GM12878 (cell line): Measurements from ENCODE around the gene FAM170B. TPM values are rescaled to one million over a fixed set of nuclear protein-coding genes. Genes with fewer than 3 reads are reported as not detected.

ENCODE experiments used
- ATAC-seq: fragments of 200-7000 bp; cut with Tn5 transposase; 3 replicates; pipeline ENCODE4 v1.9.1; 2020; ENCODE audit warnings: mild to moderate bottlenecking, moderate library complexity
- BruUV-seq: library from RNA; stranded (reverse); fragments of 400-500 nt; replicated peaks from 2 replicates; lab custom pipeline; 2021; lab: Mats Ljungman, UMichigan
- CTCF ChIA-PET: fragments of 300-600 bp; sonication (Branson Sonifier 250); formaldehyde crosslinking; extraction: SDS; loops from one replicate; lab custom pipeline; 2021; ENCODE audit warnings: inconsistent platforms; lab: Yijun Ruan, JAX
- POLR2A ChIA-PET: fragments of 350-600 bp; formaldehyde crosslinking; extraction: SDS; loops from one replicate; lab custom pipeline; 2021; ENCODE audit warnings: inconsistent platforms; lab: Charles Lee
- RAD21 ChIA-PET: fragments of 300-600 bp; sonication (Branson Sonifier 250); formaldehyde crosslinking; loops from one replicate; lab custom pipeline; 2023; ENCODE audit warnings: antibody characterized with exemption; ENCODE audit not compliant: unreplicated experiment; lab: Charles Lee
- SMC1A ChIA-PET: fragments of 300-600 bp; sonication (Branson Sonifier 250); formaldehyde crosslinking; loops from one replicate; lab custom pipeline; 2023; ENCODE audit not compliant: unreplicated experiment, uncharacterized antibody; lab: Charles Lee
- DNase-seq: peaks from one replicate; pipeline ENCODE4 v3.0.0-alpha.2; 2011; ENCODE audit warnings: low read depth, low spot score
- FAIRE-seq: peaks from 3 replicates; lab custom pipeline; 2011; peaks lifted over from hg19 to GRCh38; lab: Jason Lieb, UNC
- H2AFZ ChIP-seq: 2 replicates; pipeline ENCODE4 v1.6.0; 2011; ENCODE audit warnings: low read depth, low read length, control low read depth; ENCODE audit not compliant: control insufficient read depth
- H3K27ac ChIP-seq: 2 replicates; pipeline ENCODE4 v1.5.1; 2011; ENCODE audit warnings: control low read depth; ENCODE audit not compliant: control insufficient read depth, insufficient read depth
- H3K27me3 ChIP-seq, 2 experiments: replicated peaks in 1 of 2; 2 replicates each; pipeline versions ENCODE4 v1.6.0 to v1.6.1; 2011; ENCODE audit warnings: low read length in 1 of 2; ENCODE audit not compliant: control insufficient read depth in 2 of 2, insufficient read depth in 2 of 2
- H3K36me3 ChIP-seq, 2 experiments: 2 replicates each; pipeline ENCODE4 v1.5.1; 2011; ENCODE audit warnings: low read length in 1 of 2; ENCODE audit not compliant: control insufficient read depth in 2 of 2, insufficient read depth in 2 of 2
- H3K4me1 ChIP-seq: 2 replicates; pipeline ENCODE4 v1.6.1; 2011; ENCODE audit warnings: mild to moderate bottlenecking, low read length, moderate library complexity, mixed read lengths; ENCODE audit not compliant: control insufficient read depth, insufficient read depth
- H3K4me2 ChIP-seq: 2 replicates; pipeline ENCODE4 v1.6.0; 2011; ENCODE audit warnings: control low read depth; ENCODE audit not compliant: control insufficient read depth, insufficient read depth
- H3K4me3 ChIP-seq: fragments of 200-600 bp; sonication (generic); 2 replicates; pipeline ENCODE4 v1.5.1; 2016
- H3K79me2 ChIP-seq: 2 replicates; pipeline ENCODE4 v1.6.0; 2011; ENCODE audit warnings: low read length; ENCODE audit not compliant: control insufficient read depth, insufficient read depth
- H3K9ac ChIP-seq: 2 replicates; pipeline ENCODE4 v1.8.0; 2011; ENCODE audit warnings: low read length, control low read depth, mixed read lengths; ENCODE audit not compliant: control insufficient read depth, insufficient read depth
- H3K9me3 ChIP-seq: replicated peaks from 3 replicates; pipeline ENCODE4 v1.5.1; 2011; ENCODE audit warnings: mild to moderate bottlenecking, low read length; ENCODE audit not compliant: control insufficient read depth, insufficient read depth
- H4K20me1 ChIP-seq: 2 replicates; pipeline ENCODE4 v1.6.0; 2011; ENCODE audit not compliant: control insufficient read depth, insufficient read depth
- BCL11A ChIP-seq: IDR thresholded peaks from 2 replicates; pipeline ENCODE4 v1.6.1; 2011; ENCODE audit warnings: low read depth, low read length
- FOXM1 ChIP-seq: IDR thresholded peaks from 2 replicates; pipeline ENCODE4 v1.6.1; 2012; ENCODE audit warnings: low read depth, mild to moderate bottlenecking, inconsistent platforms, low read length, moderate library complexity
- IKZF2 ChIP-seq, 2 experiments: fragments of 450-650 bp; IDR thresholded peaks; 2 replicates each; pipeline ENCODE4 v1.6.1; 2017; ENCODE audit warnings: mild to moderate bottlenecking in 2 of 2, moderate library complexity in 2 of 2
- IRF4 ChIP-seq: IDR thresholded peaks from 2 replicates; pipeline ENCODE4 v1.6.1; 2011; ENCODE audit warnings: low read depth, low read length
- KAT2A ChIP-seq: conservative IDR thresholded peaks from 2 replicates; pipeline ENCODE4 v1.6.1; 2011; ENCODE audit warnings: low read depth, low read length; ENCODE audit not compliant: control insufficient read depth
- MEF2A ChIP-seq: IDR thresholded peaks from 2 replicates; pipeline ENCODE4 v1.6.1; 2011; ENCODE audit warnings: low read depth, mild to moderate bottlenecking, low read length, moderate library complexity; ENCODE audit not compliant: insufficient read depth
- PAX5 ChIP-seq: IDR thresholded peaks from 2 replicates; pipeline ENCODE4 v1.6.1; 2011; ENCODE audit warnings: low read depth, low read length, borderline replicate concordance
- TCF7 ChIP-seq: IDR thresholded peaks from 2 replicates; pipeline ENCODE4 v1.6.1; 2014; ENCODE audit warnings: antibody characterized with exemption, borderline replicate concordance
- ZNF274 ChIP-seq: IDR thresholded peaks from one replicate; pipeline ENCODE4 v1.8.0; 2011; ENCODE audit not compliant: insufficient read length, insufficient read depth
- ZSCAN29 ChIP-seq: fragments of 450-650 bp; IDR thresholded peaks from 2 replicates; pipeline ENCODE4 v1.6.1; 2017; ENCODE audit warnings: mild to moderate bottlenecking, moderate library complexity
- WGBS: methylation state at CpG from one replicate; pipeline ENCODE4 v1.1.6; 2016; ENCODE audit warnings: low lambda C conversion rate; ENCODE audit not compliant: insufficient replicate concordance, insufficient coverage; ENCODE audit errors: missing lambda C conversion rate; 5-methylcytosine and 5-hydroxymethylcytosine counted together
- in situ Hi-C: fragments of 300-500 bp; cut with MboI; formaldehyde crosslinking; loops from 9 replicates; pipeline ENCODE4 v1.14.3; 2018; ENCODE audit warnings: mixed read lengths
- intact Hi-C: fragments of 100-400 bp; cut with micrococcal nuclease; formaldehyde crosslinking; loops from one replicate; pipeline ENCODE4 v1.14.2; 2022; ENCODE audit not compliant: unreplicated experiment
- polyA plus RNA-seq, 11 experiments: library from polyadenylated mRNA; depleted of rRNA in 4 of 11; unstranded in 6 of 11; stranded (reverse) in 5 of 11; fragments of >200 nt; fragmentation: Nextera tagmentation in 4 of 11; fragmentation: Illumina TruSeq in 1 of 11; extraction: Ambion mirVana in 4 of 11; extraction: Trizol in 1 of 11; gene quantifications; 1 replicate in 1 of 11; 2 replicates in 10 of 11; pipeline versions ENCODE4 v1.2.1 to v1.2.3, GENCODE V29; 2011 to 2016; ENCODE audit warnings: inconsistent platforms in 2 of 11, missing spikeins in 2 of 11, low read depth in 1 of 11
- total RNA-seq, 4 experiments: library from RNA; depleted of rRNA in 3 of 4; stranded (reverse); fragments of >200 nt in 3 of 4; fragmentation: Illumina TruSeq in 1 of 4; extraction: Trizol in 1 of 4; gene quantifications; 2 replicates each; pipeline versions ENCODE4 v1.2.1 to v1.2.3, GENCODE V29; 2013 to 2021
- TF ChIP-seq, protein P1 (sequence below): IDR thresholded peaks from 2 replicates; pipeline ENCODE4 v1.6.1; 2011; ENCODE audit warnings: borderline replicate concordance, low read depth, mild to moderate bottlenecking, moderate library complexity, low read length; ENCODE audit not compliant: insufficient read depth, poor library complexity, severe bottlenecking
- TF ChIP-seq, protein P2 (sequence below): IDR thresholded peaks from 2 replicates; pipeline ENCODE4 v1.6.1; 2012; ENCODE audit warnings: low read depth, low read length, improper control_type of control experiment

The FAM170B gene
- total and polyA plus RNA-seq, 10 of the 15 experiments (the other 5 are each of a cell fraction or from before 2014, with no cell fraction given): not detected

DNA sequence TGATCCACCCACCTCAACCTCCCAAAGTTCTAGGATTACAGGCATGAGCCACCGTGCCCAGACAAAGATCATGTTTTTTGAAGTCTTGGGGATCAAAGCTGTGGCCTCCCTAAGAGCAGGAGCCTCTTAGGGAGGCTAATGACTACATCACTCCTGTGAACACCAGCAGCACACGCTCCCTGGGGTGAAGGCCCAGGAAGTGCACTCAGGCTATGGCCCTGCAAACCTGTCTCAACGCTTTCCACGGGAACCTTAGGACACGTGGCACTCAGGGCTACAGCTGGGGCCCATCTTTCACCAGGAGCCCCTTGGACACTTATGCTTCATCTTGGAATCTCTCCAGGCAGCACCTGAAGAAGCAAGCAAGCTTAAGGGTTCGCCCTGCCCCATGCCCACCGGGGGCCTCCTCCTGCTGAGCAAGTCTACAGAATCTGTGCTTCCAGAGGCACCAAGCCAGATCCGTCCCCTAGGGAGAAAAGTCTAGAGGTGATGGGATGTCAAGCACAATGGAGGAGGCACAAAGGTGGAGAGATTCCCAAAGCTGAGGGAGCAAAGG, 36.9 kb downstream of the FAM170B start:
- no peak for DNase-seq
- CTCF ChIA-PET: interaction anchor here (0.7 kb wide), 1 partner anchor 595 kb away, joined by 3 read pairs; no protein-coding TSS in a partner anchor
- Histone ChIP-seq H3K79me2 (no peaks in the 10 kb centered on the region), H4K20me1 (no peaks in the 10 kb centered on the region), H3K9ac (no peak overlapping the region), H3K27ac (no peak overlapping the region), H3K27me3 (no peaks in the 10 kb centered on the region; a peak in 1 of 4 replicates), H2AFZ (no peak overlapping the region), H3K4me2 (no peak overlapping the region), H3K4me3 (no peak overlapping the region), H3K9me3 (no peaks in the 10 kb centered on the region), H3K36me3 (no peaks in the 10 kb centered on the region), H3K4me1 (no peaks in the 10 kb centered on the region)
- BruUV-seq: no TSS peak
- SMC1A ChIA-PET: no interaction called here
- ATAC-seq: no peak
- no peak for TF ChIP-seq BCL11A
- TF ChIP-seq, protein P1, sequence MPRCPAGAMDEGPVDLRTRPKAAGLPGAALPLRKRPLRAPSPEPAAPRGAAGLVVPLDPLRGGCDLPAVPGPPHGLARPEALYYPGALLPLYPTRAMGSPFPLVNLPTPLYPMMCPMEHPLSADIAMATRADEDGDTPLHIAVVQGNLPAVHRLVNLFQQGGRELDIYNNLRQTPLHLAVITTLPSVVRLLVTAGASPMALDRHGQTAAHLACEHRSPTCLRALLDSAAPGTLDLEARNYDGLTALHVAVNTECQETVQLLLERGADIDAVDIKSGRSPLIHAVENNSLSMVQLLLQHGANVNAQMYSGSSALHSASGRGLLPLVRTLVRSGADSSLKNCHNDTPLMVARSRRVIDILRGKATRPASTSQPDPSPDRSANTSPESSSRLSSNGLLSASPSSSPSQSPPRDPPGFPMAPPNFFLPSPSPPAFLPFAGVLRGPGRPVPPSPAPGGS: no peak
- TF ChIP-seq ZNF274: no peak
- TF ChIP-seq IRF4: no peak
- no peak for TF ChIP-seq IKZF2 (IDR thresholded peaks at IDR 0.05)
- TF ChIP-seq KAT2A: no peak
- TF ChIP-seq, protein P2, sequence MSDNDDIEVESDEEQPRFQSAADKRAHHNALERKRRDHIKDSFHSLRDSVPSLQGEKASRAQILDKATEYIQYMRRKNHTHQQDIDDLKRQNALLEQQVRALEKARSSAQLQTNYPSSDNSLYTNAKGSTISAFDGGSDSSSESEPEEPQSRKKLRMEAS: no peak
- no peak for TF ChIP-seq FOXM1
- no peak for TF ChIP-seq PAX5
- no peak for TF ChIP-seq TCF7
- no peak for TF ChIP-seq ZSCAN29
- TF ChIP-seq MEF2A: no peak
- in situ Hi-C loops: no loop called here
- WGBS: 40% methylated on average over 8 of the region's 8 CpGs
- POLR2A ChIA-PET: interaction anchor here (0.6 kb wide), 1 partner anchor 563 kb away, joined by 3 read pairs; no protein-coding TSS in a partner anchor
- FAIRE-seq: no peak
- intact Hi-C loops: no loop called here
- RAD21 ChIA-PET: no interaction called here
